EL (cell line): ENCODE results near the gene PEPD.
"Not testable (repeated sequence)": the region's sequence is repeated elsewhere in the genome, so short reads cannot be mapped to it uniquely, and the experiment has no call there.

Experiments used
- DNase-seq: peaks from one replicate; pipeline ENCODE4 v3.0.0-alpha.2; 2016

The PEPD gene

GRCh38 chr19:33496038-33496895, 25.3 kb downstream of the PEPD start:
- no peak for DNase-seq

- no peak for DNase-seq
Measured at GRCh38 chr19:33493401-33494275, 28.0 kb downstream of the PEPD start.

DNA sequence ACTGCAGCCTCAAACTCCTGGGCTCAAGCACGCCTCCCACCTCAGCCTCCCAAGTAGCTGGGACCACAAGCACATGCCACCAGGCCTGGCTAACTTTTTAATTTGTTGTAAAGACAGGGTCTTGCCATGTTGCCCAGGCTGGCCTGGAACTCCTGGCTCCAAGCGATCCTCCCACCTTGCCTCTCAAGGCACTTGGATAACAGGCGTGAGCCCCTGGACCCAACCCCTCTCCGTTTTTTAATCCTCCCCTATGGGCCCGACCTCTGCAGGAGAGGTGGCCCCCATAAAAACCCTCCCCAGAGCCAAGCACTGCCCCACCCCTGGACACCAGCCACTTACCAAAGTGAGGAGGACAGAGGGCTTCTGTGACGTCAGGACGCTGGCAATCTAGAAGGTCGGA, 28.6 kb downstream of the PEPD start:
- DNase-seq: no peak

DNA sequence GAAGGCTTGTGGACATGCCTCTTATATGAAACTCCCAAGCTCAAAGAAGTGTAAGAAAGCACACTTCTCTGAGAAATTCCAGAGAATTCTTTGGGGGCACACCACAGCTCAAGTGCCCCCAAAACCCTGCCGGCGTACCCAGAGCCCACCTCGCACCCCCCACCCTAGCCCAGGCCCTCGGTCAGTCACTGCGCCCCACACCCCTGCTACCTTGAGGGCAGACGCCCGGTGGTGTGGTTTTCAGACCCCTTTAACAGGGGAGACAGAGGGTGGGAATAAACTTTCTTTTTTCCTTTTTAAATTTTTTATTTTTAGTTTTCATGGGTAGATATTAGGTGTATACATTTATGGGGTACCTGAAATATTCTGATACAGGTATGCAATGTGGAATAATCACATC, 29.5 kb downstream of the PEPD start:
- no peak for DNase-seq

DNA sequence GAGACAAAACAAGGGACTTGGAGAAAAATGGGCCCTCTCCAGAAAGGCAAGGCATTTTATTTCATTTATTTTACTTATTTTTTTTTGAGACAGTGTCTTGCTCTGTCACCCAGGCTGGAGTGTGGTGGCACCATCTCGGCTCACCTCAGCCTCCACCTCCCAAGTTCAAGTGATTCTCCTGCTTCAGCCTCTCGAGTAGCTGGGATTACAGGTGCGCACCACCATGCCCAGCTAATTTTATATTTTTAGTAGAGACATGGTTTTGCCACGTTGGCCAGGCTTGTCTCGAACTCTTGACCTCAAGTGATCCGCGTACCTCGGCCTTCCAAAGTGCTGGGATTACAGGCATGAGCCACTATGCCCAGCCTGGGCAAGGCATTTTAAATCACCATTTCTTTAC, 31.0 kb downstream of the PEPD start:
- DNase-seq: not testable (repeated sequence)

- no peak for DNase-seq
Measured at GRCh38 chr19:33490041-33490451, 31.5 kb downstream of the PEPD start.

DNA sequence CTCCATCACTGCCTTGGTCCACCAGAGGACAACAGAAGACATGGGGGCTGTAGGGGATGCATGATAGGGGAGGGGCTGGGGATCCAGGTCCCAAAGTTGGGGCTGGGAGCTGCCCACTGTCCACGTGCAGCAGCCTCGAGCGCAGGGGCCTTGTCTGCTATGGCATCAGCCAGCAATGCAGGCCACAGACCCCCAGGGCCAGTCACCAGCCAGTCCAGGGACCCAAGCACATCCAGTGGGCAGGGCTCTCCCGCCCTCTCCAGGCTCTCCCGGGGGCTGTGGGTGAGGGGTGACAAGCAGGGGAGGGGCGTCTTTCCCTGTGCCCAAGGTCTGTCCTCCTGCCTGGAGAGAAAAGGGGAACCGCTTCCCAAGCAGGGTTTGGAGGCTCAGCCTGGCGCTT, 32.8 kb downstream of the PEPD start:
- DNase-seq: no peak

- no peak for DNase-seq
Measured at GRCh38 chr19:33487901-33488800, 33.4 kb downstream of the PEPD start.

GRCh38 chr19:33486936-33487811, 34.4 kb downstream of the PEPD start:
- DNase-seq: no peak

DNA sequence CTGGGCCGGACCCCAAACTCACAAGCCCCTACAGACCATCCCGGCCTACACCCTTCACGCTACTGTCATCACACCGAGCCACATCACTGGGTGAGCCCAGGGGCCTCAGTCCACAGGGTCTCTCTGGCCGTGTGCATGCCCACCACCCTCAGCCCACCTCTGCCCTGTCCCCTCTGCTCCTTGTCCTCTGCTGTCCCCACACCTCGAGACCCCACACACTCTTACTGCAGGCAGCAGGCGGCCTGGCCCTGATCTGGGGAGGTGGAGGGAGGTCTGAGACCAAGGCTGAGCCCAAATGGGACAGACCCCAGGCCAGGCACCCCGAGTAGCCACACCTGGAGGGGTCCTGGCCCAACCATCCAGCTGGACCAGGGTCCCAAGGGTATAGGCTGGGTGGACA, 35.2 kb downstream of the PEPD start:
- no peak for DNase-seq

DNA sequence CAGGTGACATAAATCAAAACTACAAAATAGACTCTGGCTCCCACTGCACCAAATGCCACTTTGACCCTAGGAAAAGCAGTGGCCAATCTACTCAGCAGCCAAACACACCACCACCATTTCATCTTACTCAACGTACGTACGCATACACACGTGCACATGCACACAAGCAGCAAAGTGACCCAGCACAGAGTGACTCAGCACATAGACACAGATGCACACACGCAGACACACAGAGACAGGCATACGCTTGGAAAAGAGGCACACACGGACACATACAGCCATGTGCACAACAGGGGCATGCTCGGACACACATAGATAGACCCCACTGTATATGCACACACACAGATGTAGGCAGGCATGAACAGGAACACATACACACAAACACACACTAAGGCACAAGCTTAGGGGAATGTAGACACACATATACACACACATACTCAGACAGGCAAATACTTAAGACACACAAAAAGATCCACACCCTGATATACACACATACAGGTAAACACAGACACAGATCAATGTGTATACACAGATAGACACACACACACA, 37.3 kb downstream of the PEPD start:
- DNase-seq: no peak

DNA sequence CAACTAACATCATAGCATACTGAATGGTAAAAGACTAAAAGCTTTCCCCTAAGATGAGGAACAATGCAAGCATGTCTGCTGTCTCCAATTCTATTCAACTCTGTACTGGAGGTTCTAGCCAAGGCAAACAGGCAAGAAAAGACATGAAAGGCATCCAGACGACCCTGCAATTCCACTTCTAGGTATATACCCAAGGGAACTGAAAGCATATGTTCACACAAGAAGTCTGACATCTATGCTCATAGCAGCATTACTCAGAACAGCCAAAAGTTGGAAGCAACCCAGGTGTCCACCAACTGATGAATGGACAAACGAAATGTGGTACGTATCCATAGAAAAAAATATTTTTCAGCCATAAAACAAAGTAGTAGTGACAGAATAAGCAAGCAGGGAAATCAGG, 39.1 kb downstream of the PEPD start:
- no peak for DNase-seq

GRCh38 chr19:33481863-33482262, 39.7 kb downstream of the PEPD start:
- DNase-seq: no peak

DNA sequence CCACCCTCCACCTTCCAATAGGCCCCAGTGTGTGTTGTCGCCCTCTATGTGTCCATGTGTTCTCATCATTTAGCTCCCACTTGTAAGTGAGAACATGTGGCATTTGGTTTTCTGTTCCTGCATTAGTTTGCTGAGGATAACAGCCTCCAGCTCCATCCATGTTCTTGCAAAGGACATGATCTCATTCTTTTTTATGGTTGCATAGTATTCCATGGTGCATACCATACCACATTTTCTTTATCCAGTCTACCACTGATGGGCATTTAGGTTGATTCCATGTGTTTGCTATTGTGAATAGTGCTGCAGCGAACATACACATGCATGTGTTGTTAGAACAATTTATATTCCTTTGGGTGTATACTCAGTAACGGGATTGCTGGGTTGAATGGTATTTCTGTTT, 42.0 kb downstream of the PEPD start:
- not testable (repeated sequence) for DNase-seq

- no peak for DNase-seq
Measured at GRCh38 chr19:33477781-33478180, 43.8 kb downstream of the PEPD start.

- DNase-seq: no peak
Measured at GRCh38 chr19:33476151-33476707, 45.4 kb downstream of the PEPD start.

DNA sequence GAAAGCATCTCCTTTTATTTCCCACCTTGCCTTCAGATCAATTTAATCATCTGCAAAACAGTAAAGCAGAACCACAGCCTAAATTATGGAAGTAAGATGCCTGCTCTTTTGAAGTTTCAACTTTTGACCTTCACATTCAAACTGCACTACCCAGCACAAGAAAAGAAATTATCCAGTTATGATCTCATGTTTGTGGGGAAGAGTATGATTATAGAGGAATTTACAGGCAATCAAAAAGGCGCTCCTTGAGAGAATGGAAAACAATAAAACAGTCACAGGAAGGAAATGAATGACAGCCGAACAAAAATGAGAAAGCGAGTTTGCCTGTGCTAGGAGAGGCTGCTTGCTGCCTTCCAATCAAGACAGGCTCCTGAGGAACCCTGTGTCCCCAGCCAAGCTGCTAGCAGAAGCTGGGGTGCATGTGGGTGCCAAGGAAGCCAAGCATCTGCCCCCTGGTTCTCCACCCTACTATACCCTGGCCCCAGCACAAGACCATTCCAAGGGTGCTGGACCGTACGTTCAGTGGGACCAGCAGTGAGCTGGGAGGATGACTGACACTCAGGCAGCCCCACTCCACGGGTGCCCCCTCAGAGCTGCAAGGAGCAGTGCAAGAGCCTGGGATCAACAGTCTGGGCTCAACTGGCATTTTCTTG, 47.8 kb downstream of the PEPD start:
- DNase-seq: peak; percentile 67

DNA sequence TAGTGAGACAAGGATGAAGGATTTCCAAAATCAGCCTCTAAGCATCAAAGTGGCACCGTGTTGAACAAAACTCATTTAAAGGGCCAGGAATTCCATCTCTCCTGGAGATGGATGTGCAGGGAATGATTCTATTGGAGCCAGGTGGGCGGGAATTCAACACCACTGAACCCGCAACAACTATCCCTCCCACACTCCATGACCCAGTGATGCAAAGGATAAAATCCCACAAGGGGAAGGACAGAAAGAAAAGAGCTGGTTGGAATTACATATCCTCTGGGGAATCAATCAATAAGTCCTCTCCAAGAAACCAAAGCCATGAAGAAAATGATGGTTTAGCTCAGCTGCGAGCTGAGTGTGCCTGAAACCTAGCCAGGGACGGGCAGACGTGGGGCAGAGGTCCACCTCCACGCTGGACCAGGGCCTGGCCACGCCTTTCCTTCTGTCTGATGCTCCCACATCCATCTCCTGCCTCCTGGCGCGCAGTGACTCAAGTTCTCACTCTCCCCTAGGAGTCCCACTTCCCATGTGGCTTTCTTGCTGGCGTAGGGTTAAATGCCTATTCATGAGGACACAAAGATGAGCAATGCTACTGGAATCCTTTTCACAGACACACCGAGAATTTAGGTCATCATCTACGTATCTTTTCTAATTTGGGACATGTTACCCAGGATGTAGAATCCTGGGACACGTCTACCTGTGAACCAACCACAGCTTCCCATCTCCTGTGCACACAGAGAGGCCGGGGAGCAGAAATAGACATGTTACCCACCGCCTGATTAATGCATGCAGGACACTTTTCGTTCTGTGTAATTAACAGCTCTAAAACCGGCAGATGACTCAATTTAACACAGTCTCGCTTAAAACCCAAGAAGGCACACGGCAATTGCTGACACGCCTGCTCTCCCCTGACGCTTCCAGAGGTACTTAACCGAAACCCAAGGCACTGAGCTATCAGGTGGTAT, 48.6 kb downstream of the PEPD start:
- peak; percentile 96 for DNase-seq

DNA sequence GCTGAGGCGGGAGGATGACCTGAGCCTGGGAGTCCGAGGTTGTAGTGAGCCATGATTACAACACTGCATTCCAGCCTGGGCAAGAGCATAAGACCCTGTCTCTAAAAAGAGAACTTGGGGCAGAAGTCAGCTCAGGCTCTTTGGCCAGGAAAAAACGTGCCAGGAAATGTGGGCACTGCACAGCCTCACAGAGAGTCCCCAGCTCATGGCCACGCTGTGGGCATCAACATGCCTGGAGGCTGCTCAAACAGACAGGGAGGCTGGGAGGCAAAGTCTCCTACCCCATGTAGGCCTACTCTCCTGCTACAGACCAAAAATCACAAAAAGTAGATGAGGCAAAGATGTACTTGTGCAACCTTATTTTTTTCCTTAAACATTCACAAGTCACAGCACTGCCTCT, 49.4 kb downstream of the PEPD start:
- DNase-seq: no peak
